ENCODE measurements around the gene ARSH. TPM values are rescaled to one million over a fixed set of nuclear protein-coding genes. Genes with fewer than 3 reads are reported as not detected.

Gene ARSH
- total and polyA plus RNA-seq, 2 of the 8 experiments (the other 6 are each of a cell fraction or from before 2014, with no cell fraction given), result not detected

DNA sequence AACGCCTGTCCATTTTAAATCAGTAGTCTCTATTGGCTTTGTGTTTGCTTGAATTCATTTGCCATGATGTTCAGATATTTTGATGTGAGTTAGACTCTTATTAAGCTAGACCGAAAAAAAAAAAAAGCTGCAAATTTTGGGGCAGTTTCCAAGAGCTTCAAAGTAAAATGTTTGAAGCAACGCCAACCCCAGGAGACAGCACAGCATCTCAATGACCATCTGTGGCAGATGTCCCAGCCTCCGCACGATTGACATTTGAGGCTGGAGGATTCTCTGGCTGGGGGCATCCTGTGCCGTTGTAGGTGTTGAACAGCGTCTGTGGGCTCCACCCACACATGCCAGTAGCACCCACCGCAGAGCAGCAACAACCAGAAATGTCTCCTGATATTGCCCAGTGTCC, 17.8 kb downstream of the ARSH start (continued):
- TF ChIP-seq TBP (IDR thresholded peaks at IDR 0.05; ENCODE audit: low read depth, low read length), result no peak
- TF ChIP-seq RXRA (IDR thresholded peaks at IDR 0.05; ENCODE audit: insufficient read depth, low read depth, low read length), result no peak
- no peak for TF ChIP-seq PHF8 (conservative IDR thresholded peaks at IDR 0.05; ENCODE audit: low read depth, low read length)

Data from H1 (cell line).